Endodermal cell (in vitro differentiated cells): ENCODE measurements around the gene PDE4D. TPM values are rescaled to one million over a fixed set of nuclear protein-coding genes. Genes with fewer than 3 reads are reported as not detected.

Source experiments
- DNase-seq: peaks from one replicate; pipeline ENCODE4 v3.0.0-alpha.2; 2017
- H3K27ac ChIP-seq: 2 replicates; pipeline ENCODE4 v1.5.1; 2013; ENCODE audit warnings: mild to moderate bottlenecking, low read depth, low read length, moderate library complexity
- H3K27me3 ChIP-seq: 2 replicates; pipeline ENCODE4 v1.6.1; 2013; ENCODE audit warnings: mild to moderate bottlenecking, low read length, moderate library complexity; ENCODE audit not compliant: insufficient read depth, control insufficient read depth, poor library complexity, severe bottlenecking
- H3K36me3 ChIP-seq: 2 replicates; pipeline ENCODE4 v1.7.0; 2013; ENCODE audit warnings: mild to moderate bottlenecking, low read length, moderate library complexity; ENCODE audit not compliant: control insufficient read depth, insufficient read depth
- H3K4me1 ChIP-seq: one replicate; pipeline ENCODE4 v1.7.0; 2013; ENCODE audit warnings: low read length; ENCODE audit not compliant: control insufficient read depth, insufficient read depth
- H3K4me3 ChIP-seq: 2 replicates; pipeline ENCODE4 v1.5.1; 2013; ENCODE audit warnings: mild to moderate bottlenecking, low read length, moderate library complexity
- H3K9ac ChIP-seq: 2 replicates; pipeline ENCODE4 v1.6.1; 2013; ENCODE audit warnings: mild to moderate bottlenecking, low read length, moderate library complexity; ENCODE audit not compliant: poor library complexity, severe bottlenecking; ENCODE audit errors: extremely low read depth
- H3K9me3 ChIP-seq: 2 replicates; pipeline ENCODE4 v1.6.1; 2013; ENCODE audit warnings: mild to moderate bottlenecking, low read length, moderate library complexity; ENCODE audit not compliant: control insufficient read depth
- H3K27ac Mint-ChIP-seq: 2 replicates; pipeline ENCODE4 v1.8.0; 2020; ENCODE audit warnings: mixed read lengths
- H3K27me3 Mint-ChIP-seq: 2 replicates; pipeline ENCODE4 v1.8.0; 2021; ENCODE audit warnings: mild to moderate bottlenecking, mixed read lengths; ENCODE audit not compliant: insufficient read depth
- H3K36me3 Mint-ChIP-seq: 2 replicates; pipeline ENCODE4 v1.8.0; 2020; ENCODE audit warnings: low read depth, mixed read lengths
- H3K4me1 Mint-ChIP-seq: 2 replicates; pipeline ENCODE4 v1.8.0; 2020; ENCODE audit warnings: mixed read lengths
- H3K4me3 Mint-ChIP-seq: 2 replicates; pipeline ENCODE4 v1.8.0; 2020; ENCODE audit warnings: mild to moderate bottlenecking, moderate library complexity, mixed read lengths
- H3K9me3 Mint-ChIP-seq: 2 replicates; pipeline ENCODE4 v1.8.0; 2020; ENCODE audit warnings: mild to moderate bottlenecking, mixed read lengths
- CTCF ChIP-seq: fragments of 200-600 bp; sonication (generic); conservative IDR thresholded peaks from 2 replicates; pipeline ENCODE4 v1.5.0; 2021; ENCODE audit warnings: antibody characterized with exemption, mild to moderate bottlenecking
- WGBS, 2 experiments: methylation state at CpG; one replicate each; pipeline versions ENCODE4 v1.1.5 to v1.1.7; 2013; ENCODE audit warnings: missing lambda C conversion rate in 2 of 2, mixed read lengths in 1 of 2; ENCODE audit not compliant: insufficient coverage in 1 of 2, insufficient read length in 1 of 2; 5-methylcytosine and 5-hydroxymethylcytosine counted together
- total RNA-seq, 2 donors: library from RNA; stranded (reverse); fragmentation: NEBNext Ultra II Directional in 1 of 2; extraction: Animal tissue kit (Norgen Biotek cat#: 25700) in 1 of 2; gene quantifications; 2 replicates in 1 of 2; 3 replicates in 1 of 2; pipeline ENCODE4 v1.2.1, GENCODE V29; 2021

The PDE4D gene
- total RNA-seq, 2 donors from 2014 or later = 9.2 to 11.4 TPM

- H3K9me3 Mint-ChIP-seq = no peaks in the 10 kb centered on the region
- no peaks in the 10 kb centered on the region for H3K36me3 Mint-ChIP-seq
- DNase-seq = no peak
- no peaks in the 10 kb centered on the region for H3K9me3 ChIP-seq
- no peaks in the 10 kb centered on the region for H3K27me3 Mint-ChIP-seq
- no peak overlapping the region for H3K27ac ChIP-seq
- TF ChIP-seq CTCF = no peak
- H3K36me3 ChIP-seq = no peaks in the 10 kb centered on the region
- no peaks in the 10 kb centered on the region for H3K27me3 ChIP-seq
- WGBS, 2 experiments = 22 to 74% methylated on average over 1 to 2 of the region's 2 CpGs
- no peaks in the 10 kb centered on the region for H3K4me1 ChIP-seq
- no peak overlapping the region for H3K4me3 ChIP-seq
- H3K4me1 Mint-ChIP-seq = peaks cover 13% of the 10 kb centered on the region
- H3K4me3 Mint-ChIP-seq = no peak overlapping the region
- H3K27ac Mint-ChIP-seq = no peak overlapping the region
- no peak overlapping the region for H3K9ac ChIP-seq
These were observed 824.0 kb downstream of the PDE4D start for GRCh38 chr5:59069438-59070079.

- no peak overlapping the region for H3K27ac ChIP-seq
- no peak for TF ChIP-seq CTCF
- H3K9ac ChIP-seq = no peak overlapping the region
- no peaks in the 10 kb centered on the region for H3K27me3 ChIP-seq
- Mint-ChIP-seq H3K36me3 (no peaks in the 10 kb centered on the region), H3K27ac (no peak overlapping the region), H3K4me3 (no peak overlapping the region), H3K4me1 (peaks cover 13% of the 10 kb centered on the region), H3K9me3 (no peaks in the 10 kb centered on the region), H3K27me3 (no peaks in the 10 kb centered on the region)
- WGBS, 2 experiments = 89 to 100% methylated on average over 1 to 4 of the region's 4 CpGs
- H3K36me3 ChIP-seq = no peaks in the 10 kb centered on the region
- H3K9me3 ChIP-seq = no peaks in the 10 kb centered on the region
- no peaks in the 10 kb centered on the region for H3K4me1 ChIP-seq
- DNase-seq = no peak
- no peak overlapping the region for H3K4me3 ChIP-seq
These were observed 825.4 kb downstream of the PDE4D start for GRCh38 chr5:59067956-59068656.

- Histone ChIP-seq H3K27me3 (no peaks in the 10 kb centered on the region), H3K4me1 (no peaks in the 10 kb centered on the region), H3K36me3 (no peaks in the 10 kb centered on the region), H3K9me3 (no peaks in the 10 kb centered on the region), H3K9ac (no peak overlapping the region), H3K4me3 (no peak overlapping the region), H3K27ac (no peak overlapping the region)
- no peak for DNase-seq
- no peak for TF ChIP-seq CTCF
- H3K27ac Mint-ChIP-seq = no peak overlapping the region
- peaks cover 13% of the 10 kb centered on the region for H3K4me1 Mint-ChIP-seq
- H3K27me3 Mint-ChIP-seq = no peaks in the 10 kb centered on the region
- H3K9me3 Mint-ChIP-seq = no peaks in the 10 kb centered on the region
- no peak overlapping the region for H3K4me3 Mint-ChIP-seq
- no peaks in the 10 kb centered on the region for H3K36me3 Mint-ChIP-seq
- WGBS, 2 experiments = 100% methylated on average over 3 of the region's 5 CpGs; no CpG with 5 or more reads in 1 of the 2 experiments
These were observed 827.0 kb downstream of the PDE4D start for GRCh38 chr5:59066367-59067163.
